HEK293 (cell line): ENCODE measurements around the gene ACSF2.

Experiments
- REST ChIP-seq: fragments of 450-650 bp; formaldehyde crosslinking; IDR thresholded peaks from 2 replicates; pipeline ENCODE4 v1.5.1; 2016; ENCODE audit warnings: missing biosample characterization, missing genetic modification characterization
- ZBTB21 ChIP-seq: fragments of 450-650 bp; formaldehyde crosslinking; IDR thresholded peaks from 2 replicates; pipeline ENCODE4 v1.5.1; 2017; ENCODE audit warnings: missing biosample characterization, missing genetic modification characterization
- ZBTB8A ChIP-seq: fragments of 450-650 bp; formaldehyde crosslinking; IDR thresholded peaks from 2 replicates; pipeline ENCODE4 v1.5.1; 2016; ENCODE audit warnings: missing biosample characterization, missing genetic modification characterization
- ZNF354C ChIP-seq: fragments of 450-650 bp; formaldehyde crosslinking; IDR thresholded peaks from 2 replicates; pipeline ENCODE4 v1.5.1; 2016; ENCODE audit warnings: missing biosample characterization, missing genetic modification characterization, low read depth, borderline replicate concordance
- ZNF624 ChIP-seq: fragments of 450-650 bp; formaldehyde crosslinking; IDR thresholded peaks from 2 replicates; pipeline ENCODE4 v1.5.1; 2017; ENCODE audit warnings: missing biosample characterization, missing genetic modification characterization
- TF ChIP-seq, protein P1 (sequence below): fragments of 450-650 bp; formaldehyde crosslinking; IDR thresholded peaks from 2 replicates; pipeline ENCODE4 v1.5.1; 2016; ENCODE audit warnings: missing biosample characterization, missing genetic modification characterization
- TF ChIP-seq, protein P2 (sequence below): fragments of 450-650 bp; formaldehyde crosslinking; IDR thresholded peaks from 2 replicates; pipeline ENCODE4 v1.5.1; 2016; ENCODE audit warnings: missing biosample characterization, missing genetic modification characterization

- TF ChIP-seq, protein P1, sequence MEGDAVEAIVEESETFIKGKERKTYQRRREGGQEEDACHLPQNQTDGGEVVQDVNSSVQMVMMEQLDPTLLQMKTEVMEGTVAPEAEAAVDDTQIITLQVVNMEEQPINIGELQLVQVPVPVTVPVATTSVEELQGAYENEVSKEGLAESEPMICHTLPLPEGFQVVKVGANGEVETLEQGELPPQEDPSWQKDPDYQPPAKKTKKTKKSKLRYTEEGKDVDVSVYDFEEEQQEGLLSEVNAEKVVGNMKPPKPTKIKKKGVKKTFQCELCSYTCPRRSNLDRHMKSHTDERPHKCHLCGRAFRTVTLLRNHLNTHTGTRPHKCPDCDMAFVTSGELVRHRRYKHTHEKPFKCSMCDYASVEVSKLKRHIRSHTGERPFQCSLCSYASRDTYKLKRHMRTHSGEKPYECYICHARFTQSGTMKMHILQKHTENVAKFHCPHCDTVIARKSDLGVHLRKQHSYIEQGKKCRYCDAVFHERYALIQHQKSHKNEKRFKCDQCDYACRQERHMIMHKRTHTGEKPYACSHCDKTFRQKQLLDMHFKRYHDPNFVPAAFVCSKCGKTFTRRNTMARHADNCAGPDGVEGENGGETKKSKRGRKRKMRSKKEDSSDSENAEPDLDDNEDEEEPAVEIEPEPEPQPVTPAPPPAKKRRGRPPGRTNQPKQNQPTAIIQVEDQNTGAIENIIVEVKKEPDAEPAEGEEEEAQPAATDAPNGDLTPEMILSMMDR, result no peak
- no peak for TF ChIP-seq ZNF354C (tag by site-specific recombination)
- no peak for TF ChIP-seq ZNF624 (tag by site-specific recombination)
- TF ChIP-seq, protein P2, sequence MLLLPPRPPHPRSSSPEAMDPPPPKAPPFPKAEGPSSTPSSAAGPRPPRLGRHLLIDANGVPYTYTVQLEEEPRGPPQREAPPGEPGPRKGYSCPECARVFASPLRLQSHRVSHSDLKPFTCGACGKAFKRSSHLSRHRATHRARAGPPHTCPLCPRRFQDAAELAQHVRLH (tag by site-specific recombination), result no peak
- no peak for TF ChIP-seq REST (tag by site-specific recombination)
- no peak for TF ChIP-seq ZBTB8A (tag by site-specific recombination)
- TF ChIP-seq ZBTB21 (tag by site-specific recombination), result no peak
These were observed 73.3 kb downstream of the ACSF2 start for GRCh38 chr17:50499270-50499669.
